Measurements from ENCODE around the gene GRIA4. TPM values are rescaled to one million over a fixed set of nuclear protein-coding genes. Genes with fewer than 3 reads are reported as not detected.

The GRIA4 gene
- polyA plus RNA-seq, 1 experiment: not detected

DNA sequence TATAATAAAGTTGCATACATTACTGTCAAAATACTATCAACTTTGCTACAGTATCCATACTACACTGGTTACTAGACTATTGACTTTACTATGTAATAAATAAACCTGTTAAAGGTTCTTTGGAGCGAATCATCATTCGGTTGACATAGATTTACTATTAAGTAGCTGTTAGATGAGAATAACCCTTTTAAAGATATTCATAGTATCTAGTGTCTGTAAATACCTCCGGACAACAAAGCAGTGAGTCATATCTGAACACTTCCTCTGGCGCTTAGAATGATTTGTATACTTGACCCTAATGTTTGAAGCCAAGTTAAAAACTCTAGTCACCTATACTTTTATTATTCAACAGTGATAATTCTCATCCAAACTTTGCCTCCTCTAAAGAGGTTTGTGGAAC, 327.5 kb downstream of the GRIA4 start:
- POLR2A ChIA-PET: interaction anchor here (0.6 kb wide), 1 partner anchor 930 kb away, joined by 4 read pairs; no protein-coding TSS in a partner anchor
- CTCF ChIA-PET: no interaction called here
- peak; percentile 37 for DNase-seq (ENCODE audit: low read depth)
- H3K4me3 ChIP-seq (ENCODE audit: low read depth, low read length): no peak overlapping the region
- H3K36me3 ChIP-seq (ENCODE audit: control insufficient read depth, insufficient read depth, low read length): no peaks in the 10 kb centered on the region
- H3K27me3 ChIP-seq (ENCODE audit: control insufficient read depth, insufficient read depth, low read length): no peaks in the 10 kb centered on the region
- no peak for TF ChIP-seq CTCF (IDR thresholded peaks at IDR 0.05; ENCODE audit: insufficient read depth, low read depth, low read length)

DNA sequence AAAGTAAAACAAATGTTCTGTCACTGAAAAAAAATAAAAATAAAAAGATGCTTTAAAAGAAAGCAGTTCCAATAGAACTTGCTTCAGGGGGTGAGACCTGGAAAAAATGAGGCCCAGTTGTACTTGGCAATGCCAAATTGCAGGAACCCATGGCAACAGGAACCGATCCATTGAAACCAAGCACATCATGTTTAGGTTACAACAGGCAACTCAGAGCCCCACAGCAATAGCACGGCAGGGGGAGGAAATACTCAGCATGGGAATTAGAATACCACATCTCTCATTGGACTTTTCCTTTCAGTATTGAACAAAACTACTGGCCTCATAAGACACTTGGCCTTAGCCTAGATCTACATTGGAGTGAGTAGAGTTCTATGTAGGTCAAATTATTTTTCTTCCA, 327.9 kb downstream of the GRIA4 start:
- DNase-seq (ENCODE audit: low read depth): peak; percentile 9
- ChIA-PET POLR2A (interaction anchor here (0.6 kb wide), 1 partner anchor 930 kb away, joined by 4 read pairs; no protein-coding TSS in a partner anchor), CTCF (no interaction called here)
- no peaks in the 10 kb centered on the region for H3K27me3 ChIP-seq (ENCODE audit: control insufficient read depth, insufficient read depth, low read length)
- H3K36me3 ChIP-seq (ENCODE audit: control insufficient read depth, insufficient read depth, low read length): no peaks in the 10 kb centered on the region
- TF ChIP-seq CTCF (IDR thresholded peaks at IDR 0.05; ENCODE audit: insufficient read depth, low read depth, low read length): no peak
- no peak overlapping the region for H3K4me3 ChIP-seq (ENCODE audit: low read depth, low read length)

DNA sequence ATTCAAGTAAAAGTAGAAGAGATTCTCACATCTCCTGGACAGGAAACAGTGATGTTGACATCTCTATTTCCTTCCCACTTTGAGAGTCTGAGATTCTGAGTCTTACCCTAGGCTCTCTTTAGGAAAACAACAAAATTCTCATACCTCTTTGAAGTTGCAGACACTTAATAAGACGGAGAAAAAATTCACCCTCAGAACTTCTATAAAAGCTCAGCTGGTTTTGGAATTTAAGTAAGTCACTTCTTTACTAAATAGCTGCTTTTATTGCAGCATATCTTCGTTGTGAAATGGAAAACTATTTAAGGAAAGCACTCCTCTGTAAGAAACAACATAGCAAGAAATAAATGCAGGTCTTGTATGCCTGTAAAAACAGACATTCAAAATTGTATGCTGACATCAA, 333.0 kb downstream of the GRIA4 start:
- no peak overlapping the region for H3K4me3 ChIP-seq (ENCODE audit: low read depth, low read length)
- TF ChIP-seq CTCF (IDR thresholded peaks at IDR 0.05; ENCODE audit: insufficient read depth, low read depth, low read length): no peak
- CTCF ChIA-PET: no interaction called here
- H3K36me3 ChIP-seq (ENCODE audit: control insufficient read depth, insufficient read depth, low read length): no peaks in the 10 kb centered on the region
- peak; percentile 74 for DNase-seq (ENCODE audit: low read depth)
- H3K27me3 ChIP-seq (ENCODE audit: control insufficient read depth, insufficient read depth, low read length): no peaks in the 10 kb centered on the region
- POLR2A ChIA-PET: no interaction called here

- Histone ChIP-seq H3K4me3 (ENCODE audit: low read depth, low read length) (no peak overlapping the region), H3K36me3 (ENCODE audit: control insufficient read depth, insufficient read depth, low read length) (no peaks in the 10 kb centered on the region), H3K27me3 (ENCODE audit: control insufficient read depth, insufficient read depth, low read length) (no peaks in the 10 kb centered on the region)
- TF ChIP-seq CTCF (IDR thresholded peaks at IDR 0.05; ENCODE audit: insufficient read depth, low read depth, low read length): no peak
- CTCF ChIA-PET: no interaction called here
- DNase-seq (ENCODE audit: low read depth): no peak
- POLR2A ChIA-PET: no interaction called here
Observed at GRCh38 chr11:105948918-105949590, 339.2 kb downstream of the GRIA4 start.

DNA sequence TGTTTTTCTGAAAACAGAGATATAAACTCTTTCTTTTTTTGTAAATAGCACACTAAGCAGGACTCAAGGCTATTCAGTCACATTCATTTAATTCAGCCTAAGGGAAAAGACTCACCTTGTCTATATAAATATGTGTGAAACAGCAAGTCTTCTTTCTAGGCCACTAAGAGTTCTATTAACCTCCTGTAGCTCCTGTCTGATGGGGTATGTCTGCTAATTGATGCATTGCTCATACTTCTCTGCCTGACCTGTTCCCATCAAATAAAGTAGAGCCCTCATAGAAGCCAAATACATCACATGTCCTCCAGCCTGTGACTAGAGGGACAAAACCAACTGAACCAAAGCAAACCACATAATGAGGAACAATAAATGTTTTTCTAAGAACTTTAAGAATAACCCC, 344.0 kb downstream of the GRIA4 start:
- no peak for DNase-seq (ENCODE audit: low read depth)
- Histone ChIP-seq H3K4me3 (ENCODE audit: low read depth, low read length) (no peak overlapping the region), H3K27me3 (ENCODE audit: control insufficient read depth, insufficient read depth, low read length) (no peaks in the 10 kb centered on the region), H3K36me3 (ENCODE audit: control insufficient read depth, insufficient read depth, low read length) (no peaks in the 10 kb centered on the region)
- CTCF ChIA-PET: no interaction called here
- TF ChIP-seq CTCF (IDR thresholded peaks at IDR 0.05; ENCODE audit: insufficient read depth, low read depth, low read length): no peak
- POLR2A ChIA-PET: no interaction called here
